Measurements from ENCODE around the gene GPNMB. TPM values are rescaled to one million over a fixed set of nuclear protein-coding genes. Genes with fewer than 3 reads are reported as not detected.

Gene GPNMB
- total RNA-seq, 1 experiment from 2014 or later, result 11.8 TPM

- Histone ChIP-seq H3K9me3 (ENCODE audit: low read length) (no peaks in the 10 kb centered on the region), H3K9ac (ENCODE audit: low read length) (no peak overlapping the region), H3K36me3 (ENCODE audit: insufficient read depth, low read length) (no peaks in the 10 kb centered on the region), H3K27ac (ENCODE audit: low read length) (no peak overlapping the region), H2AFZ (ENCODE audit: low read length) (no peak overlapping the region), H3K4me2 (ENCODE audit: low read depth, low read length, poor library complexity, severe bottlenecking) (no peak overlapping the region), H3K27me3 (ENCODE audit: low read length) (no peaks in the 10 kb centered on the region), H3K4me1 (ENCODE audit: low read length) (no peaks in the 10 kb centered on the region), H3K4me3 (ENCODE audit: low read length) (no peak overlapping the region), H3K79me2 (ENCODE audit: low read length) (no peaks in the 10 kb centered on the region), H3K9me2 (replicated peaks; ENCODE audit: insufficient read depth, low read length) (no peaks in the 10 kb centered on the region), H4K20me1 (ENCODE audit: insufficient read depth, low read depth, low read length) (no peaks in the 10 kb centered on the region)
- no peak for DNase-seq
Measured at GRCh38 chr7:23208316-23208715, 38.3 kb upstream of the GPNMB start.

- Histone ChIP-seq H3K4me1 (ENCODE audit: low read length) (no peaks in the 10 kb centered on the region), H3K4me3 (ENCODE audit: low read length) (no peak overlapping the region), H3K9me3 (ENCODE audit: low read length) (no peaks in the 10 kb centered on the region), H2AFZ (ENCODE audit: low read length) (no peak overlapping the region), H3K79me2 (ENCODE audit: low read length) (no peaks in the 10 kb centered on the region), H3K36me3 (ENCODE audit: insufficient read depth, low read length) (no peaks in the 10 kb centered on the region), H3K27ac (ENCODE audit: low read length) (no peak overlapping the region), H3K27me3 (ENCODE audit: low read length) (no peaks in the 10 kb centered on the region), H3K9me2 (replicated peaks; ENCODE audit: insufficient read depth, low read length) (no peaks in the 10 kb centered on the region), H3K4me2 (ENCODE audit: low read depth, low read length, poor library complexity, severe bottlenecking) (no peak overlapping the region), H4K20me1 (ENCODE audit: insufficient read depth, low read depth, low read length) (no peaks in the 10 kb centered on the region), H3K9ac (ENCODE audit: low read length) (no peak overlapping the region)
- no peak for DNase-seq
Measured at GRCh38 chr7:23210506-23210905, 36.1 kb upstream of the GPNMB start.

- Histone ChIP-seq H3K9me2 (replicated peaks; ENCODE audit: insufficient read depth, low read length) (no peaks in the 10 kb centered on the region), H3K4me1 (ENCODE audit: low read length) (no peaks in the 10 kb centered on the region), H3K9ac (ENCODE audit: low read length) (no peak overlapping the region), H3K27ac (ENCODE audit: low read length) (no peak overlapping the region), H2AFZ (ENCODE audit: low read length) (no peak overlapping the region), H3K79me2 (ENCODE audit: low read length) (no peaks in the 10 kb centered on the region), H3K4me3 (ENCODE audit: low read length) (no peak overlapping the region), H3K4me2 (ENCODE audit: low read depth, low read length, poor library complexity, severe bottlenecking) (no peak overlapping the region), H3K36me3 (ENCODE audit: insufficient read depth, low read length) (no peaks in the 10 kb centered on the region), H3K9me3 (ENCODE audit: low read length) (no peaks in the 10 kb centered on the region), H4K20me1 (ENCODE audit: insufficient read depth, low read depth, low read length) (no peaks in the 10 kb centered on the region), H3K27me3 (ENCODE audit: low read length) (no peaks in the 10 kb centered on the region)
- no peak for DNase-seq
Measured at GRCh38 chr7:23211589-23211988, 35.0 kb upstream of the GPNMB start.

DNA sequence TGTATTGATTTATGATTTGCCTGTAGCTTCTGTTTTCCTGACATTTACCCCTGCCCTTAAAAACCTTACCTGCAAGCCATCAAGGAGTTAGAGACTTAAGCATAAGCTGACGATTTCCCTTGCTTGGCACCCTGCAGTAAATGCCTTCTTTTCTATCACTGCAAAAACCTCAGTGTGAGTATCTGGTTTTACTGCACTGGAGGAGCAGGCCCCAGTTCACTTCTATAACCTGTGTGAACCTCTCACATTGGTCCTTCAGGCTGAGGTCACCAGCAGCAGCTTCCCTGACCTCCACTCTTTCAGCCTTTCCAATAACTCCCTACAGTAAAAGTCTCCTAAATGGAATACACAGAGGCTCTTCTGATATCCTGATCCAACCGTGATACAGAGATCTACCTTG lies 34.2 kb upstream of the GPNMB start:
- H4K20me1 ChIP-seq (ENCODE audit: insufficient read depth, low read depth, low read length), result no peaks in the 10 kb centered on the region
- no peak overlapping the region for H2AFZ ChIP-seq (ENCODE audit: low read length)
- no peak for DNase-seq
- H3K9me2 ChIP-seq (replicated peaks; ENCODE audit: insufficient read depth, low read length), result no peaks in the 10 kb centered on the region
- no peaks in the 10 kb centered on the region for H3K36me3 ChIP-seq (ENCODE audit: insufficient read depth, low read length)
- no peak overlapping the region for H3K4me3 ChIP-seq (ENCODE audit: low read length)
- H3K27me3 ChIP-seq (ENCODE audit: low read length), result no peaks in the 10 kb centered on the region
- H3K9me3 ChIP-seq (ENCODE audit: low read length), result no peaks in the 10 kb centered on the region
- H3K27ac ChIP-seq (ENCODE audit: low read length), result no peak overlapping the region
- no peaks in the 10 kb centered on the region for H3K79me2 ChIP-seq (ENCODE audit: low read length)
- no peak overlapping the region for H3K4me2 ChIP-seq (ENCODE audit: low read depth, low read length, poor library complexity, severe bottlenecking)
- H3K4me1 ChIP-seq (ENCODE audit: low read length), result no peaks in the 10 kb centered on the region
- H3K9ac ChIP-seq (ENCODE audit: low read length), result no peak overlapping the region

GRCh38 chr7:23212841-23213240 lies 33.7 kb upstream of the GPNMB start:
- no peak overlapping the region for H2AFZ ChIP-seq (ENCODE audit: low read length)
- H3K4me2 ChIP-seq (ENCODE audit: low read depth, low read length, poor library complexity, severe bottlenecking), result no peak overlapping the region
- no peaks in the 10 kb centered on the region for H3K4me1 ChIP-seq (ENCODE audit: low read length)
- H3K27ac ChIP-seq (ENCODE audit: low read length), result no peak overlapping the region
- no peak for DNase-seq
- H3K4me3 ChIP-seq (ENCODE audit: low read length), result no peak overlapping the region
- no peaks in the 10 kb centered on the region for H3K36me3 ChIP-seq (ENCODE audit: insufficient read depth, low read length)
- H3K9ac ChIP-seq (ENCODE audit: low read length), result no peak overlapping the region
- no peaks in the 10 kb centered on the region for H3K9me2 ChIP-seq (replicated peaks; ENCODE audit: insufficient read depth, low read length)
- no peaks in the 10 kb centered on the region for H3K79me2 ChIP-seq (ENCODE audit: low read length)
- no peaks in the 10 kb centered on the region for H3K27me3 ChIP-seq (ENCODE audit: low read length)
- no peaks in the 10 kb centered on the region for H4K20me1 ChIP-seq (ENCODE audit: insufficient read depth, low read depth, low read length)
- no peaks in the 10 kb centered on the region for H3K9me3 ChIP-seq (ENCODE audit: low read length)

GRCh38 chr7:23213755-23214154 lies 32.8 kb upstream of the GPNMB start:
- Histone ChIP-seq H3K4me2 (ENCODE audit: low read depth, low read length, poor library complexity, severe bottlenecking) (no peak overlapping the region), H3K36me3 (ENCODE audit: insufficient read depth, low read length) (no peaks in the 10 kb centered on the region), H4K20me1 (ENCODE audit: insufficient read depth, low read depth, low read length) (no peaks in the 10 kb centered on the region), H2AFZ (ENCODE audit: low read length) (no peak overlapping the region), H3K27ac (ENCODE audit: low read length) (no peak overlapping the region), H3K27me3 (ENCODE audit: low read length) (no peaks in the 10 kb centered on the region), H3K9me3 (ENCODE audit: low read length) (no peaks in the 10 kb centered on the region), H3K9me2 (replicated peaks; ENCODE audit: insufficient read depth, low read length) (no peaks in the 10 kb centered on the region), H3K4me3 (ENCODE audit: low read length) (no peak overlapping the region), H3K79me2 (ENCODE audit: low read length) (no peaks in the 10 kb centered on the region), H3K4me1 (ENCODE audit: low read length) (no peaks in the 10 kb centered on the region), H3K9ac (ENCODE audit: low read length) (no peak overlapping the region)
- no peak for DNase-seq

DNA sequence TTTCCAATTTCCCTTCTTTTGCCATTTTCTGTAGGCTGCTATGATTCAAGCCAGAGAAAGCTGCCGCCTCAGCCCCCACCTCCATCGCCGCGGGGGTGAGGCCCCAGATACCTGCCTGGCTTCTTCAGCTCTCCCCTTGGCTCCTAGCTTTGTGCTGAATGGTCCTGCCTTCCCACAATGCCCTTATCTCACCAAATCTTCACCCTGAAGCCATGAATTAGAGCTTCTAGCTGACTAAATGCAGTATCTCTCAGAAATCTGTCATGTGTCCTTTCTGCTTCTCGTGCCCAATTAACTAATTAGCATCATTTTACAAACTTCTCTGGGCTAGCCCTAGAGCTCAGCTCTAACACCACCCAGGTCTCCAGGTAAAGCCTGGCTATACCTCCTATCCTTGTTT lies 32.2 kb upstream of the GPNMB start:
- Histone ChIP-seq H3K4me3 (ENCODE audit: low read length) (no peak overlapping the region), H3K27ac (ENCODE audit: low read length) (no peak overlapping the region), H2AFZ (ENCODE audit: low read length) (no peak overlapping the region), H3K36me3 (ENCODE audit: insufficient read depth, low read length) (no peaks in the 10 kb centered on the region), H3K4me2 (ENCODE audit: low read depth, low read length, poor library complexity, severe bottlenecking) (no peak overlapping the region), H3K9me3 (ENCODE audit: low read length) (no peaks in the 10 kb centered on the region), H3K9me2 (replicated peaks; ENCODE audit: insufficient read depth, low read length) (no peaks in the 10 kb centered on the region), H3K4me1 (ENCODE audit: low read length) (no peaks in the 10 kb centered on the region), H3K9ac (ENCODE audit: low read length) (no peak overlapping the region), H3K27me3 (ENCODE audit: low read length) (no peaks in the 10 kb centered on the region), H4K20me1 (ENCODE audit: insufficient read depth, low read depth, low read length) (no peaks in the 10 kb centered on the region), H3K79me2 (ENCODE audit: low read length) (no peaks in the 10 kb centered on the region)
- no peak for DNase-seq

GRCh38 chr7:23214938-23215337 lies 31.6 kb upstream of the GPNMB start:
- H3K36me3 ChIP-seq (ENCODE audit: insufficient read depth, low read length), result no peaks in the 10 kb centered on the region
- no peak for DNase-seq
- H3K9me3 ChIP-seq (ENCODE audit: low read length), result no peaks in the 10 kb centered on the region
- H4K20me1 ChIP-seq (ENCODE audit: insufficient read depth, low read depth, low read length), result no peaks in the 10 kb centered on the region
- H2AFZ ChIP-seq (ENCODE audit: low read length), result no peak overlapping the region
- H3K9me2 ChIP-seq (replicated peaks; ENCODE audit: insufficient read depth, low read length), result no peaks in the 10 kb centered on the region
- H3K4me1 ChIP-seq (ENCODE audit: low read length), result no peaks in the 10 kb centered on the region
- H3K27ac ChIP-seq (ENCODE audit: low read length), result no peak overlapping the region
- no peaks in the 10 kb centered on the region for H3K27me3 ChIP-seq (ENCODE audit: low read length)
- H3K79me2 ChIP-seq (ENCODE audit: low read length), result no peaks in the 10 kb centered on the region
- H3K4me2 ChIP-seq (ENCODE audit: low read depth, low read length, poor library complexity, severe bottlenecking), result no peak overlapping the region
- H3K4me3 ChIP-seq (ENCODE audit: low read length), result no peak overlapping the region
- no peak overlapping the region for H3K9ac ChIP-seq (ENCODE audit: low read length)

DNA sequence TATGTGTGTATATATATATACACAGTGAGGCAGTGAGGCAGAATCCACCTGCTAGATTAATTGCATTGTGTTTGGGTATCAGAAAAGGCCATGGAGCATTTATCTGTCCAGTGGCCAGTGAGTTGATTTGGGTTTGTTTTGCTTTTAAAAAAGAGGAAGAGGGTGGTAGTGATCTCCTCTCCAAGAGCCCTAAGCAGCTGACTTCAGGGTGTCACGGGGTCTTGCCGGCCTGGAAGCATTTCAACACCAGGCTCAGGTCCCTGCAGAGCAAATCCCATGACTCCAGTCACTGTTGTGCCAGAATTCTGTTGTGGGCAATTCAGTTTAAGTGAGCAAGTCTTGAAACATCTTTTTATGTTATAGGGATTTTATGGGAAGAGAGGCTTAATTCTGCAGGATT lies 30.6 kb upstream of the GPNMB start:
- no peaks in the 10 kb centered on the region for H3K27me3 ChIP-seq (ENCODE audit: low read length)
- no peaks in the 10 kb centered on the region for H3K79me2 ChIP-seq (ENCODE audit: low read length)
- H4K20me1 ChIP-seq (ENCODE audit: insufficient read depth, low read depth, low read length), result no peaks in the 10 kb centered on the region
- H3K36me3 ChIP-seq (ENCODE audit: insufficient read depth, low read length), result no peaks in the 10 kb centered on the region
- H3K4me1 ChIP-seq (ENCODE audit: low read length), result no peaks in the 10 kb centered on the region
- DNase-seq, result no peak
- H3K4me3 ChIP-seq (ENCODE audit: low read length), result no peak overlapping the region
- H3K9me3 ChIP-seq (ENCODE audit: low read length), result no peaks in the 10 kb centered on the region
- H2AFZ ChIP-seq (ENCODE audit: low read length), result no peak overlapping the region
- H3K4me2 ChIP-seq (ENCODE audit: low read depth, low read length, poor library complexity, severe bottlenecking), result no peak overlapping the region
- H3K27ac ChIP-seq (ENCODE audit: low read length), result no peak overlapping the region
- H3K9ac ChIP-seq (ENCODE audit: low read length), result no peak overlapping the region
- no peaks in the 10 kb centered on the region for H3K9me2 ChIP-seq (replicated peaks; ENCODE audit: insufficient read depth, low read length)
